SK-N-SH (cell line): ENCODE data around the gene NSUN7. TPM values are rescaled to one million over a fixed set of nuclear protein-coding genes. Genes with fewer than 3 reads are reported as not detected.

Experiments used
- CTCF ChIA-PET: fragments of 300-600, 350-600 bp; formaldehyde crosslinking; extraction: SDS; loops from one replicate; lab custom pipeline; 2021; lab: Yijun Ruan, JAX
- POLR2A ChIA-PET: fragments of 350-600 bp; sonication (Branson Sonifier 250); formaldehyde crosslinking; extraction: SDS; loops from one replicate; lab custom pipeline; 2020; ENCODE audit warnings: antibody characterized with exemption, inconsistent platforms; lab: Yijun Ruan, JAX
- DNase-seq: peaks from one replicate; pipeline ENCODE4 v3.0.0; 2012
- H2AFZ ChIP-seq: fragments of 200-600 bp; sonication (generic); 2 replicates; pipeline ENCODE4 v1.8.1; 2016; ENCODE audit warnings: antibody characterized with exemption, mild to moderate bottlenecking, low read depth
- H3F3A ChIP-seq: fragments of 200-600 bp; sonication (generic); replicated peaks from 2 replicates; pipeline ENCODE3; 2016; ENCODE audit warnings: antibody characterized with exemption, mild to moderate bottlenecking; ENCODE audit not compliant: insufficient read depth
- H3K27ac ChIP-seq, 2 experiments: fragments of 200-500 bp in 1 of 2; fragments of 200-600 bp in 1 of 2; sonication (Bioruptor generic) in 1 of 2; sonication (generic), shearing (Covaris generic) in 1 of 2; 2 replicates each; pipeline versions ENCODE4 v1.5.1 to v1.6.1; 2014 to 2016; ENCODE audit warnings: low read depth in 2 of 2, inconsistent platforms in 1 of 2, low read length in 1 of 2, mild to moderate bottlenecking in 1 of 2, mixed read lengths in 1 of 2
- H3K27me3 ChIP-seq: fragments of 200-600 bp; sonication (generic), shearing (Covaris generic); 2 replicates; pipeline ENCODE4 v1.6.1; 2016; ENCODE audit warnings: mixed run types; ENCODE audit not compliant: insufficient read depth
- H3K36me3 ChIP-seq, 2 experiments: fragments of 200-500 bp in 1 of 2; fragments of 200-600 bp in 1 of 2; sonication (Bioruptor generic) in 1 of 2; sonication (generic) in 1 of 2; replicated peaks in 1 of 2; 2 replicates each; pipeline versions ENCODE3 to v1.5.1; 2014 to 2016; ENCODE audit warnings: low read length in 1 of 2, mild to moderate bottlenecking in 1 of 2; ENCODE audit not compliant: insufficient read depth in 2 of 2, control insufficient read depth in 1 of 2
- H3K4me1 ChIP-seq, 2 experiments: fragments of 200-500 bp in 1 of 2; fragments of 200-600 bp in 1 of 2; sonication (Bioruptor generic) in 1 of 2; sonication (generic), shearing (Covaris generic) in 1 of 2; 2 replicates each; pipeline versions ENCODE4 v1.5.1 to v1.6.1; 2014 to 2016; ENCODE audit warnings: low read depth in 1 of 2, low read length in 1 of 2, mixed run types in 1 of 2; ENCODE audit not compliant: insufficient read depth in 2 of 2, control insufficient read depth in 1 of 2
- H3K4me2 ChIP-seq: fragments of 200-600 bp; sonication (generic), shearing (Covaris generic); 2 replicates; pipeline ENCODE4 v1.6.1; 2017; ENCODE audit warnings: mixed run types
- H3K4me3 ChIP-seq, 2 experiments: fragments of 200-500 bp in 1 of 2; fragments of 200-600 bp in 1 of 2; sonication (Bioruptor generic) in 1 of 2; sonication (generic), shearing (Covaris generic) in 1 of 2; 2 replicates each; pipeline versions ENCODE4 v1.5.1 to v1.8.1; 2014 to 2016; ENCODE audit warnings: low read depth in 2 of 2, inconsistent platforms in 1 of 2, low read length in 1 of 2, mild to moderate bottlenecking in 1 of 2, mixed read lengths in 1 of 2, moderate library complexity in 1 of 2
- H3K79me2 ChIP-seq: fragments of 200-600 bp; sonication (generic); 2 replicates; pipeline ENCODE4 v1.8.1; 2017; ENCODE audit warnings: mild to moderate bottlenecking; ENCODE audit not compliant: insufficient read depth
- H3K9ac ChIP-seq: fragments of 200-600 bp; sonication (generic); 2 replicates; pipeline ENCODE4 v1.6.1; 2017; ENCODE audit warnings: mixed run types
- H3K9me2 ChIP-seq: fragments of 200-600 bp; sonication (generic); 2 replicates; pipeline ENCODE4 v1.6.1; 2017; ENCODE audit warnings: mixed run types
- H3K9me3 ChIP-seq: fragments of 200-600 bp; sonication (generic); 2 replicates; pipeline ENCODE4 v1.6.1; 2017; ENCODE audit warnings: mixed run types, mild to moderate bottlenecking, moderate library complexity
- H4K20me1 ChIP-seq: fragments of 200-600 bp; sonication (generic); 2 replicates; pipeline ENCODE4 v1.6.1; 2017; ENCODE audit warnings: mild to moderate bottlenecking, mixed run types; ENCODE audit not compliant: insufficient read depth
- EP300 ChIP-seq, 2 experiments: IDR thresholded peaks; 2 replicates each; pipeline versions ENCODE4 v1.4.0 to v1.6.1; 2012; ENCODE audit warnings: borderline replicate concordance in 1 of 2, low read depth in 1 of 2, low read length in 1 of 2
- FOSL2 ChIP-seq: IDR thresholded peaks from 2 replicates; pipeline ENCODE4 v1.4.0; 2012; ENCODE audit warnings: low read depth, mild to moderate bottlenecking, moderate library complexity, borderline replicate concordance
- FOXJ3 ChIP-seq: sonication (generic); formaldehyde crosslinking; IDR thresholded peaks from 2 replicates; pipeline ENCODE4 v1.5.1; 2020; ENCODE audit warnings: mild to moderate bottlenecking, missing genetic modification reagents
- GABPA ChIP-seq: IDR thresholded peaks from 2 replicates; pipeline ENCODE4 v1.4.0; 2012; ENCODE audit warnings: low read depth, mild to moderate bottlenecking
- GATA2 ChIP-seq: sonication (generic); formaldehyde crosslinking; IDR thresholded peaks from 2 replicates; pipeline ENCODE4 v1.5.0; 2020; ENCODE audit warnings: mild to moderate bottlenecking, missing genetic modification reagents
- RAD21 ChIP-seq: IDR thresholded peaks from 2 replicates; pipeline ENCODE4 v1.6.1; 2012; ENCODE audit warnings: mild to moderate bottlenecking, low read length
- RFX5 ChIP-seq: IDR thresholded peaks from 2 replicates; pipeline ENCODE4 v1.6.1; 2012; ENCODE audit warnings: mild to moderate bottlenecking, improper control_type of control experiment, low read length
- RXRA ChIP-seq: IDR thresholded peaks from 2 replicates; pipeline ENCODE4 v1.4.0; 2012; ENCODE audit warnings: low read depth, mild to moderate bottlenecking, borderline replicate concordance
- SIN3A ChIP-seq: IDR thresholded peaks from 2 replicates; pipeline ENCODE4 v1.6.1; 2012; ENCODE audit warnings: low read depth, mild to moderate bottlenecking, low read length, moderate library complexity, borderline replicate concordance
- SMC3 ChIP-seq: IDR thresholded peaks from 2 replicates; pipeline ENCODE4 v1.6.1; 2012; ENCODE audit warnings: low read depth, low read length, improper control_type of control experiment
- TAF1 ChIP-seq: IDR thresholded peaks from 2 replicates; pipeline ENCODE4 v1.6.1; 2012; ENCODE audit warnings: low read depth, mild to moderate bottlenecking, low read length, moderate library complexity, borderline replicate concordance
- TCF12 ChIP-seq: IDR thresholded peaks from 2 replicates; pipeline ENCODE4 v1.4.0; 2012
- USF1 ChIP-seq: IDR thresholded peaks from 2 replicates; pipeline ENCODE4 v1.4.0; 2012; ENCODE audit warnings: low read depth, borderline replicate concordance
- whole genome bisulfite sequencing: methylation state at CpG from one replicate; pipeline ENCODE4 v1.1.6; 2017; ENCODE audit warnings: low lambda C conversion rate; 5-methylcytosine and 5-hydroxymethylcytosine counted together
- polyA plus RNA-seq, 3 experiments: library from polyadenylated mRNA; depleted of rRNA; stranded (reverse); fragments of >200 nt; gene quantifications; 2 replicates each; pipeline ENCODE4 v1.2.3, GENCODE V29; 2012
- TF ChIP-seq, protein P1 (sequence below): fragments of 150-350 bp; IDR thresholded peaks from 2 replicates; pipeline ENCODE4 v1.6.1; 2016; ENCODE audit warnings: mild to moderate bottlenecking, low read depth, low read length
- TF ChIP-seq, protein P2 (sequence below): IDR thresholded peaks from 2 replicates; pipeline ENCODE4 v1.4.0; 2012; ENCODE audit warnings: low read depth, borderline replicate concordance
- TF ChIP-seq, protein P3 (sequence below): fragments of 200-600 bp; sonication (generic); IDR thresholded peaks from 2 replicates; pipeline ENCODE4 v1.6.1; 2017; ENCODE audit warnings: antibody characterized with exemption, mild to moderate bottlenecking, moderate library complexity

Gene NSUN7
- polyA plus RNA-seq, 1 of the 3 experiments (the other 2 are of a cell fraction): 0.28 TPM

- Histone ChIP-seq H3K36me3 (no peaks in the 10 kb centered on the region), H3K9me3 (no peaks in the 10 kb centered on the region), H3K79me2 (no peaks in the 10 kb centered on the region), H3K4me1 (no peaks in the 10 kb centered on the region), H3K27me3 (no peaks in the 10 kb centered on the region), H3K9me2 (no peaks in the 10 kb centered on the region), H3K27ac (no peak overlapping the region), H3K4me2 (no peak overlapping the region), H4K20me1 (no peaks in the 10 kb centered on the region), H2AFZ (no peak overlapping the region), H3K4me3 (no peak overlapping the region), H3K9ac (no peak overlapping the region), H3F3A (no peaks in the 10 kb centered on the region)
- TF ChIP-seq TCF12 (no peak), SMC3 (no peak), RFX5 (no peak), RAD21 (no peak), FOXJ3 (CRISPR knock-in tag) (no peak), FOSL2 (no peak), USF1 (no peak), EP300 (IDR thresholded peaks at IDR 0.05; ENCODE audit: borderline replicate concordance in 1 of 2, low read depth in 1 of 2, low read length in 1 of 2) (no peak), TAF1 (no peak), RXRA (no peak), SIN3A (no peak), GATA2 (no peak), GABPA (no peak)
- TF ChIP-seq, protein P1, sequence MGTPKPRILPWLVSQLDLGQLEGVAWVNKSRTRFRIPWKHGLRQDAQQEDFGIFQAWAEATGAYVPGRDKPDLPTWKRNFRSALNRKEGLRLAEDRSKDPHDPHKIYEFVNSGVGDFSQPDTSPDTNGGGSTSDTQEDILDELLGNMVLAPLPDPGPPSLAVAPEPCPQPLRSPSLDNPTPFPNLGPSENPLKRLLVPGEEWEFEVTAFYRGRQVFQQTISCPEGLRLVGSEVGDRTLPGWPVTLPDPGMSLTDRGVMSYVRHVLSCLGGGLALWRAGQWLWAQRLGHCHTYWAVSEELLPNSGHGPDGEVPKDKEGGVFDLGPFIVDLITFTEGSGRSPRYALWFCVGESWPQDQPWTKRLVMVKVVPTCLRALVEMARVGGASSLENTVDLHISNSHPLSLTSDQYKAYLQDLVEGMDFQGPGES: no peak
- TF ChIP-seq, protein P2, sequence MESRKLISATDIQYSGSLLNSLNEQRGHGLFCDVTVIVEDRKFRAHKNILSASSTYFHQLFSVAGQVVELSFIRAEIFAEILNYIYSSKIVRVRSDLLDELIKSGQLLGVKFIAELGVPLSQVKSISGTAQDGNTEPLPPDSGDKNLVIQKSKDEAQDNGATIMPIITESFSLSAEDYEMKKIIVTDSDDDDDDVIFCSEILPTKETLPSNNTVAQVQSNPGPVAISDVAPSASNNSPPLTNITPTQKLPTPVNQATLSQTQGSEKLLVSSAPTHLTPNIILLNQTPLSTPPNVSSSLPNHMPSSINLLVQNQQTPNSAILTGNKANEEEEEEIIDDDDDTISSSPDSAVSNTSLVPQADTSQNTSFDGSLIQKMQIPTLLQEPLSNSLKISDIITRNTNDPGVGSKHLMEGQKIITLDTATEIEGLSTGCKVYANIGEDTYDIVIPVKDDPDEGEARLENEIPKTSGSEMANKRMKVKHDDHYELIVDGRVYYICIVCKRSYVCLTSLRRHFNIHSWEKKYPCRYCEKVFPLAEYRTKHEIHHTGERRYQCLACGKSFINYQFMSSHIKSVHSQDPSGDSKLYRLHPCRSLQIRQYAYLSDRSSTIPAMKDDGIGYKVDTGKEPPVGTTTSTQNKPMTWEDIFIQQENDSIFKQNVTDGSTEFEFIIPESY: no peak
- TF ChIP-seq, protein P3, sequence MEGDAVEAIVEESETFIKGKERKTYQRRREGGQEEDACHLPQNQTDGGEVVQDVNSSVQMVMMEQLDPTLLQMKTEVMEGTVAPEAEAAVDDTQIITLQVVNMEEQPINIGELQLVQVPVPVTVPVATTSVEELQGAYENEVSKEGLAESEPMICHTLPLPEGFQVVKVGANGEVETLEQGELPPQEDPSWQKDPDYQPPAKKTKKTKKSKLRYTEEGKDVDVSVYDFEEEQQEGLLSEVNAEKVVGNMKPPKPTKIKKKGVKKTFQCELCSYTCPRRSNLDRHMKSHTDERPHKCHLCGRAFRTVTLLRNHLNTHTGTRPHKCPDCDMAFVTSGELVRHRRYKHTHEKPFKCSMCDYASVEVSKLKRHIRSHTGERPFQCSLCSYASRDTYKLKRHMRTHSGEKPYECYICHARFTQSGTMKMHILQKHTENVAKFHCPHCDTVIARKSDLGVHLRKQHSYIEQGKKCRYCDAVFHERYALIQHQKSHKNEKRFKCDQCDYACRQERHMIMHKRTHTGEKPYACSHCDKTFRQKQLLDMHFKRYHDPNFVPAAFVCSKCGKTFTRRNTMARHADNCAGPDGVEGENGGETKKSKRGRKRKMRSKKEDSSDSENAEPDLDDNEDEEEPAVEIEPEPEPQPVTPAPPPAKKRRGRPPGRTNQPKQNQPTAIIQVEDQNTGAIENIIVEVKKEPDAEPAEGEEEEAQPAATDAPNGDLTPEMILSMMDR: no peak
- DNase-seq: no peak
- CTCF ChIA-PET: interaction anchor here (0.9 to 1.0 kb wide), 2 partner anchors 96 to 180 kb away, joined by 3 read pairs; no protein-coding TSS in a partner anchor
- 87% methylated on average over 6 of the region's 6 CpGs for WGBS
- POLR2A ChIA-PET: no interaction called here
Observed at GRCh38 chr4:40745285-40745984, 4.3 kb upstream of the NSUN7 start.
